ENCODE results near the gene TNS2.

Gene TNS2

GRCh38 chr12:53097207-53097563 lies 47.3 kb downstream of the TNS2 start:
- POLR2A ChIA-PET: interaction anchor here (1.2 to 1.5 kb wide), 2 partner anchors 18 to 36 kb away, joined by 4 to 13 read pairs; partner anchors contain the start of gene SPRYD3
- no peak overlapping the region for H3K27ac ChIP-seq (ENCODE audit: extremely low read depth, low read depth, low read length)
- CTCF ChIA-PET: interaction anchor here (0.6 to 7.8 kb wide), 10 partner anchors 17 to 212 kb away, joined by 3 to 264 read pairs (median 4); partner anchors contain the start of gene SPRYD3
- H3K9me3 ChIP-seq (ENCODE audit: control insufficient read depth, insufficient read depth, low read depth, low read length): no peaks in the 10 kb centered on the region
- H3K4me3 ChIP-seq (ENCODE audit: low read depth, low read length): peak overlapping the region; percentile 55
- no peaks in the 10 kb centered on the region for H3K36me3 ChIP-seq (ENCODE audit: control insufficient read depth in 2 of 2, insufficient read depth in 1 of 2, low read length in 2 of 2)
- peaks cover 3% of the 10 kb centered on the region; the same call in 1 of the 2 replicates for H3K4me1 ChIP-seq (ENCODE audit: control insufficient read depth, insufficient read depth, low read length)
- TF ChIP-seq ZNF157 (tag by site-specific recombination; IDR thresholded peaks at IDR 0.05): peak; percentile 20; the same call in 1 of the 2 replicates
- TF ChIP-seq KLF17 (tag by site-specific recombination; IDR thresholded peaks at IDR 0.05): no peak
- TF ChIP-seq ZNF830 (tag by site-specific recombination; IDR thresholded peaks at IDR 0.05; ENCODE audit: low read depth): no peak
- TF ChIP-seq ZFHX2 (tag by site-specific recombination; conservative IDR thresholded peaks at IDR 0.05): peak; percentile 86
- 0 out of 2 replicates have a peak, but pooled peaks have one; percentile 29 for TF ChIP-seq ZNF639 (tag by site-specific recombination; IDR thresholded peaks at IDR 0.05)
- no peak; the same call in 1 of the 2 replicates for TF ChIP-seq PRDM1 (tag by site-specific recombination; IDR thresholded peaks at IDR 0.05)
- no peak for TF ChIP-seq ZBTB21 (tag by site-specific recombination; IDR thresholded peaks at IDR 0.05)
- TF ChIP-seq ZSCAN5A (tag by site-specific recombination; IDR thresholded peaks at IDR 0.05): no peak
- TF ChIP-seq ZNF398 (tag by site-specific recombination; IDR thresholded peaks at IDR 0.05): peak; percentile 55
- peak; percentile 25; the same call in 1 of the 2 replicates for TF ChIP-seq ZNF391 (tag by site-specific recombination; IDR thresholded peaks at IDR 0.05; ENCODE audit: borderline replicate concordance, low read depth)
- no peak for TF ChIP-seq ZNF600 (tag by site-specific recombination; IDR thresholded peaks at IDR 0.05)
- TF ChIP-seq ZNF548 (tag by site-specific recombination; IDR thresholded peaks at IDR 0.05): no peak
- TF ChIP-seq OVOL3 (tag by site-specific recombination; IDR thresholded peaks at IDR 0.05): no peak
- TF ChIP-seq ZBTB7A (tag by site-specific recombination; IDR thresholded peaks at IDR 0.05; ENCODE audit: low read depth): no peak
- peak; percentile 86 for TF ChIP-seq ZNF366 (tag by site-specific recombination; conservative IDR thresholded peaks at IDR 0.05)
- no peak for TF ChIP-seq ZNF555 (tag by site-specific recombination; conservative IDR thresholded peaks at IDR 0.05)
- TF ChIP-seq ZNF624 (tag by site-specific recombination; IDR thresholded peaks at IDR 0.05): no peak
- no peak for TF ChIP-seq ZNF514 (tag by site-specific recombination; IDR thresholded peaks at IDR 0.05)
- peak; percentile 90 for TF ChIP-seq IKZF3 (tag by site-specific recombination; IDR thresholded peaks at IDR 0.05)
- TF ChIP-seq PRDM10 (tag by site-specific recombination; IDR thresholded peaks at IDR 0.05): 0 out of 2 replicates have a peak, but pooled peaks have one; percentile 22
- peak; percentile 73 for TF ChIP-seq WT1 (tag by site-specific recombination; IDR thresholded peaks at IDR 0.05)
- peak; percentile 92 for TF ChIP-seq EGR2 (tag by site-specific recombination; IDR thresholded peaks at IDR 0.05; ENCODE audit: low read depth)
- no peak for TF ChIP-seq REST (tag by site-specific recombination; IDR thresholded peaks at IDR 0.05)
- peak; percentile 91 for TF ChIP-seq ZNF76 (tag by site-specific recombination; IDR thresholded peaks at IDR 0.05; ENCODE audit: borderline replicate concordance, low read depth)
- TF ChIP-seq ZNF169 (tag by site-specific recombination; IDR thresholded peaks at IDR 0.05): no peak
- no peak for TF ChIP-seq MEIS1 (CRISPR knock-in tag; IDR thresholded peaks at IDR 0.05; ENCODE audit: borderline replicate concordance)
